GM12801 (cell line): ENCODE results near the gene CDH8.

Experiments used
- TF ChIP-seq, protein P1 (sequence below): IDR thresholded peaks from one replicate; pipeline ENCODE4 v1.5.1; 2011; ENCODE audit warnings: control low read depth; ENCODE audit not compliant: insufficient read length; ENCODE audit errors: extremely low read depth

Gene CDH8

DNA sequence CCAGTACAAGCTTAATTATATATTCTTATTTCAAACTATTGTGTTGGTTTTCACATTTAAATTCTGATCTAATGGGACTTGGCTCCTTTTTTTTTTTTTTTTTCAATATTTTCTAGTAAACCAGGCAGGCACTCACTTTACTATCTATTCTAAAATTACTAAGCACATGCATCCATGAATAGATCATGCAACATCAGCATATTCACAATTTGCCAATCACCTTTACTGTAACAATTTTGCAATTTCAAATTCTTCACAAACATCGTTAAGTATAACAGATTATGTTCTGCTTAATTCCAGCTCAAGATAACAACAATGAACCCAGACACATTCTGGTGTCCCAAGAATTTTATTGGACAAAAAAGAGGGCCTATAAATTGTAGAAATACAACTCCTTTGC, 217.4 kb downstream of the CDH8 start:
- TF ChIP-seq, protein P1, sequence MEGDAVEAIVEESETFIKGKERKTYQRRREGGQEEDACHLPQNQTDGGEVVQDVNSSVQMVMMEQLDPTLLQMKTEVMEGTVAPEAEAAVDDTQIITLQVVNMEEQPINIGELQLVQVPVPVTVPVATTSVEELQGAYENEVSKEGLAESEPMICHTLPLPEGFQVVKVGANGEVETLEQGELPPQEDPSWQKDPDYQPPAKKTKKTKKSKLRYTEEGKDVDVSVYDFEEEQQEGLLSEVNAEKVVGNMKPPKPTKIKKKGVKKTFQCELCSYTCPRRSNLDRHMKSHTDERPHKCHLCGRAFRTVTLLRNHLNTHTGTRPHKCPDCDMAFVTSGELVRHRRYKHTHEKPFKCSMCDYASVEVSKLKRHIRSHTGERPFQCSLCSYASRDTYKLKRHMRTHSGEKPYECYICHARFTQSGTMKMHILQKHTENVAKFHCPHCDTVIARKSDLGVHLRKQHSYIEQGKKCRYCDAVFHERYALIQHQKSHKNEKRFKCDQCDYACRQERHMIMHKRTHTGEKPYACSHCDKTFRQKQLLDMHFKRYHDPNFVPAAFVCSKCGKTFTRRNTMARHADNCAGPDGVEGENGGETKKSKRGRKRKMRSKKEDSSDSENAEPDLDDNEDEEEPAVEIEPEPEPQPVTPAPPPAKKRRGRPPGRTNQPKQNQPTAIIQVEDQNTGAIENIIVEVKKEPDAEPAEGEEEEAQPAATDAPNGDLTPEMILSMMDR: no peak

DNA sequence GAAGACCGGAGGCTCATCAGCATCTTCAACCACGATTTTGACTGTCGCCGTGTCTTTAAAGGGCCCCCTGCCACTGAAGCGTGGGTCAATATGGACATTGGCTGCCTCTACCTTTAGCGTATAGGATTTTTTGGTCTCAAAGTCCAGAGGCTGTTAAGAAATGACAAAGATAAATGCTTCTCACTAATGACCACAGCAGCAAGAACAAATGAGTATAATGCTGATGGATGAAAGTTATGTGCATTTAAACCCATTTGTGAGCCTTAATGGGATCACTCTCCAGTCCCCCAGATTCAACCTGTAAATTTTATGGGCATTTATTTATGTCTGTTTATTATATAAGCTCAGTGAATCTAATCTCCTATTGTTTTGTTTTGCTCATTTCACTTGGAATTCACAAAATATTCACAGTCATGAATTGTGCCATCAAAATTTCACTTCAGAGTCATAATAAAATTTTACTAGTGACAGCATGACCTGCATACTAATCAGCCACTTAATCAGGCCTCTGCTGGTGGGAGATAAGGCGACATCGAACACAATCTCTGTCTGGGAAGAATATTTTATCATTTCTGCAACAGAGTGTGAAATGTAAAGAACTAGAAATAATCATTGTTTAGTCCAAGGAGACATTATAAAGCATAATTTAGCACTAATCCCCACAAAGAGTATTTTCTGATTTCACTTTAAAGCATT, 218.5 kb downstream of the CDH8 start:
- TF ChIP-seq, protein P1: no peak

DNA sequence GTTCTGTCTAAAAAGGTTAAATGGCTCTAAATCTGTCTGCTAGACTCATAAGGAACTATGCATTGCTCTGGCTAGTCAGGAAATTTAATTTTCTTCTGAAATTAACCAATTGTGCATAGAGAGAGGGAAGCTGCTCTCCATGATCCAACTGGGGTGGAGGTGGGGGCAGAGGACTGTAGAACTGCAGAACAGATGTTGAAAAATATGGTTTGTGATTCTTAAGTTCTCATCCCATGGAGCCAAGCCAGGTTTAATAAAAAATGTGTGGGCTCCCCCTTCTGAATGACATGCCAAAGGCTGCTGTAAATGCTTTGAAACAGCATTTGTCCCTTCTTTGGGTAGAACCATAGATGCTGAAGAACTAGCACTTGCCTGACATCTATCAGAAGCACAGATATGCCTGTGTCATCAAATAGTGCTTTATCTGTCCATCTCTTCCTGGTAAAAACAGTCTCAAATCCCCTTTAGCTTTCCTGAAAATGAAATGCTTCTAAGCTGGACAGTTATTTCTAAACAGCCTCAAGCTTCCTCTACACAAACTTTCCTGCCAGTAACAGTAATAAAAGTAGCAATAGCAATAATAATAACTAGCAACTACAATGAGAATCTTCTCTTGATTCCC, 221.4 kb downstream of the CDH8 start:
- TF ChIP-seq, protein P1: no peak

DNA sequence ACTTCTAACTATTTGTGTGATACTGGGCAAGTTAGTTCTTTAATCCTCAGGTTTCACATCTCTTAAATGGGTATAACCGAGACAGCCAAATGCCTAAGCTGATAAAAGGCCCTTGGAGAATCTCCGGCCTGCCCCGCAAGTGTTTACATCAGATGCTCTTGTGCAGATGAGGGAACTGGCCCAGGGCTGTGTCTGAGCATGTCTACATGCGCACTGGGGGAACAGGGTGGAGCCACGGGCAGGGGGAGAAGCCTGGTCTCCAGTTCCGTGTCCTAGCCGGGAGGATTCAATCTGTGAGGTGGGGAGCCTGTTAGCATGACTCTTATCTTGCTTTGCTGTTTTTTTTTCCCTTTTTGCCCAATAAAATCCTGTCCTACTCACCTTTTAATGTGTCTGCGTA, 222.9 kb downstream of the CDH8 start:
- TF ChIP-seq, protein P1: no peak

DNA sequence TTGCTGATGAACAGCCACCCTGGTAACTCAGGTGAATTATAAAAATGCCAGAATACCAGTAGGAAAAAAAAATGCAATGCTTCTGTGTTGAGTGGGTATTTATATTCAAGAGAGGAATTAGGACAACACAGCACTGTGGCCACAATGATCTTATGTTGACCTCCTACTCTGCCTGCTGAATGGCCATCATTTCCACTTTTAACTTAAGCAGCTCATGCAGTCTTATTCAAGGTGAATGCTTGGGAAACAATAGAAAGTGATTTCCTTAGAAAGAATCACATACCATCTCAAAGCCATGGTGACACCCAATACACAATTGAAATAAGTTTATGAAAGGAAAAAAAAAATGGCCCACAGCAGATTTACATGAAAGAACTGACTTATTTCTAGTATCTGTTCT, 224.0 kb downstream of the CDH8 start:
- TF ChIP-seq, protein P1: no peak

DNA sequence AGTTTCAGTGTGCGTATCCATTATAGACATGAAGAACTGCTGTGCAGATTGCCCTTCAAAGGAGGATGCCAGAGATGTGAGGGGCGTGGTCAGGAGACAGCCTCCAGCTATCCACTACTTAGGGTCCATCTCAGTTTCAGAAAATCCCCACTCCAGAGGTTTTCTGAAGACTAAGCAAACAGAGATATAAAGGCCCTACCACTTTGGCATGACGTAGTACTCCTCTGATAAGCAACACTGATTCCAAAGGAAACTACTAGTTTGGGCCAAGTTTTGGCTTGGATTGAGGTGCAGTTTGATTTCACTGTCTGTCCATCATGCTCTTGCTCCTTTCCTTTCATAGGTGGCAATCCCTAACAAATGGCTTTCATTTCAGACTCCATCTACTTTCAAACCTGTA, 228.7 kb downstream of the CDH8 start:
- TF ChIP-seq, protein P1: no peak

DNA sequence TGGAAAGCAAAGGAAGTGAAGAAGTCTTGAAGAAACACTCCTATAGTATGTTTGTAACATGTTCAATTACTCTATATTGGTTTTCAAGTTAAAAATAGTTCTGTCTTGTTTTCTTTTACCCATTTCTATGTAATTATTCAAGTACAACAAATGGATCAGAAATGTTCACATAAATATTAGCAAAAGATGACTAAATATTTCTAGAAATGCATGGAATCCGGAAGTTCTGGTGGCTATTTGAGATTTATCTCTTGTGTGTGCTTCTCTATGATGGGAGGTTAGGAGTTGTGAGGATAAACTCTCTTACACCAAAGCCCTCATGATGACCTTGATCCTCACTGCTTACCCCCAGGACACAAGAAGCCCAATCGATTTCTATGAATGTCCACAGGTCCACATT, 237.5 kb downstream of the CDH8 start:
- TF ChIP-seq, protein P1: no peak
